Astrocyte (in vitro differentiated cells and primary cell): ENCODE results near the gene PBX2.

Experiments used
- EZH2 ChIP-seq: IDR thresholded peaks from 2 replicates; pipeline ENCODE4 v1.6.1; 2012; ENCODE audit warnings: mild to moderate bottlenecking, low read length, inconsistent platforms; ENCODE audit not compliant: insufficient read depth
- TF ChIP-seq, protein P1 (sequence below): IDR thresholded peaks from 2 replicates; pipeline ENCODE4 v1.5.1; 2011; ENCODE audit warnings: low read depth, mild to moderate bottlenecking, inconsistent platforms, low read length, moderate library complexity; ENCODE audit not compliant: insufficient read depth

DNA sequence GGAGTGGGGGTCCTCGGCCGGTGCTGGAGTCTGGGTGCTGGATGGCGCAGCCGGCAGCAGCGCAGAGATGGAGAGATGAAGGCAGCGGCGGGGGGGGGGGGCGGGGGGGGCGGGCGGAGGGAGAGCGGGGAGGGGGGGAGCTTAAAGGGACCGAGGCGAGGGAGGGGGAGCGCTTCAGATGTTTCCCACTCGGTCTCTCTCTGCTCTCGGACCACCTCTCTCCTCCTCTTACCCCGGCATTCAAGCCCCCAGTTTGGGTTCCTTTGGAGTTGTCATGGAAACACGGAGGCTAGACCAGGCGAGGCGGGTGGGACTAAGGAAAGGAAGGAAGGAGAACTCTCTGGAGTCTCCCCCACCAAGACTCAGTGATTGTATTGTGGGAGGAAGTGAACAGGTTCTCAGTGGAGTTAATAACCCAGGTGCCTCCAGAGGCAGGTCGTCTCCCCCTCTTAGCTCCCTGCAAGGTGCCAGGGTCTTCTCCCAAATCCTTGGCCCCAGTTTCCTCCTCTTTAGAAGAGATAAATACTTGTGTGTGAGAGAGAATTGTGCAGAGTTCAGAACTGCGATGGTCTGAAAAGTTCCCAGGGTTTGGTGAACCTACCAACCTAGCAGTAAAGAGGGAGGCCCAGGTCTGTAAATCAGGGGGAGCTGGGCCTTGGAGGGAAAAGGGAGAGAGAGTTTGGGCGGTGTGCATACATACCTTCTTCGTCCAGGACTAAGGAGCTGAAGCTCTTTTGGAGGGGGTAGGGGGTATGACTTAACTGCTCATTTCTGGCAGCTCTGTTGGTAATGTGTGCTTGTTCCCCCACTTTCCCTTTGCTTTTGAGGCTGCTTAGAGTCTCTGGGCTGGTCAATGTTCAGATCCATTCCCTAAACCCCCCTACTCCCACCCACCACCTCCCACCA lies 37.9 kb downstream of the PBX2 start, which contains the start of gene PRRT1:
- TF ChIP-seq, protein P1, sequence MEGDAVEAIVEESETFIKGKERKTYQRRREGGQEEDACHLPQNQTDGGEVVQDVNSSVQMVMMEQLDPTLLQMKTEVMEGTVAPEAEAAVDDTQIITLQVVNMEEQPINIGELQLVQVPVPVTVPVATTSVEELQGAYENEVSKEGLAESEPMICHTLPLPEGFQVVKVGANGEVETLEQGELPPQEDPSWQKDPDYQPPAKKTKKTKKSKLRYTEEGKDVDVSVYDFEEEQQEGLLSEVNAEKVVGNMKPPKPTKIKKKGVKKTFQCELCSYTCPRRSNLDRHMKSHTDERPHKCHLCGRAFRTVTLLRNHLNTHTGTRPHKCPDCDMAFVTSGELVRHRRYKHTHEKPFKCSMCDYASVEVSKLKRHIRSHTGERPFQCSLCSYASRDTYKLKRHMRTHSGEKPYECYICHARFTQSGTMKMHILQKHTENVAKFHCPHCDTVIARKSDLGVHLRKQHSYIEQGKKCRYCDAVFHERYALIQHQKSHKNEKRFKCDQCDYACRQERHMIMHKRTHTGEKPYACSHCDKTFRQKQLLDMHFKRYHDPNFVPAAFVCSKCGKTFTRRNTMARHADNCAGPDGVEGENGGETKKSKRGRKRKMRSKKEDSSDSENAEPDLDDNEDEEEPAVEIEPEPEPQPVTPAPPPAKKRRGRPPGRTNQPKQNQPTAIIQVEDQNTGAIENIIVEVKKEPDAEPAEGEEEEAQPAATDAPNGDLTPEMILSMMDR: no peak
- TF ChIP-seq EZH2: no peak
